Progenitor cell of endocrine pancreas (in vitro differentiated cells): ENCODE data around the gene DOCK2. TPM values are rescaled to one million over a fixed set of nuclear protein-coding genes. Genes with fewer than 3 reads are reported as not detected.
A peak's percentile ranks its signal among the peaks of the same experiment; 100 is the strongest.

Experiments used
- DNase-seq: peaks from one replicate; pipeline ENCODE4 v3.0.0; 2021; ENCODE audit warnings: low spot score; ENCODE audit not compliant: unreplicated experiment
- H3K27ac Mint-ChIP-seq: 2 replicates; pipeline ENCODE4 v1.8.0; 2021; ENCODE audit warnings: mild to moderate bottlenecking, moderate library complexity, mixed read lengths
- H3K27me3 Mint-ChIP-seq: 2 replicates; pipeline ENCODE4 v1.8.0; 2021; ENCODE audit warnings: mixed read lengths
- H3K36me3 Mint-ChIP-seq: 2 replicates; pipeline ENCODE4 v1.8.0; 2022; ENCODE audit warnings: mixed read lengths; ENCODE audit not compliant: insufficient read depth
- H3K4me1 Mint-ChIP-seq: 2 replicates; pipeline ENCODE4 v1.8.0; 2021; ENCODE audit warnings: low read depth, mixed read lengths
- H3K4me3 Mint-ChIP-seq: 2 replicates; pipeline ENCODE4 v1.8.0; 2021; ENCODE audit warnings: low read depth, mild to moderate bottlenecking, moderate library complexity, mixed read lengths
- H3K9me3 Mint-ChIP-seq: 2 replicates; pipeline ENCODE4 v1.8.0; 2021; ENCODE audit warnings: low read depth, mixed read lengths
- total RNA-seq: library from RNA; stranded (reverse); gene quantifications from 2 replicates; pipeline ENCODE4 v1.2.1, GENCODE V29; 2021
- TF ChIP-seq, protein P1 (sequence below): fragments of 200-600 bp; sonication (generic); IDR thresholded peaks from one replicate; pipeline ENCODE4 v1.5.0; 2021; ENCODE audit warnings: antibody characterized with exemption, mild to moderate bottlenecking; ENCODE audit not compliant: unreplicated experiment

DOCK2 gene
- total RNA-seq, 1 donor from 2014 or later = not detected

DNA sequence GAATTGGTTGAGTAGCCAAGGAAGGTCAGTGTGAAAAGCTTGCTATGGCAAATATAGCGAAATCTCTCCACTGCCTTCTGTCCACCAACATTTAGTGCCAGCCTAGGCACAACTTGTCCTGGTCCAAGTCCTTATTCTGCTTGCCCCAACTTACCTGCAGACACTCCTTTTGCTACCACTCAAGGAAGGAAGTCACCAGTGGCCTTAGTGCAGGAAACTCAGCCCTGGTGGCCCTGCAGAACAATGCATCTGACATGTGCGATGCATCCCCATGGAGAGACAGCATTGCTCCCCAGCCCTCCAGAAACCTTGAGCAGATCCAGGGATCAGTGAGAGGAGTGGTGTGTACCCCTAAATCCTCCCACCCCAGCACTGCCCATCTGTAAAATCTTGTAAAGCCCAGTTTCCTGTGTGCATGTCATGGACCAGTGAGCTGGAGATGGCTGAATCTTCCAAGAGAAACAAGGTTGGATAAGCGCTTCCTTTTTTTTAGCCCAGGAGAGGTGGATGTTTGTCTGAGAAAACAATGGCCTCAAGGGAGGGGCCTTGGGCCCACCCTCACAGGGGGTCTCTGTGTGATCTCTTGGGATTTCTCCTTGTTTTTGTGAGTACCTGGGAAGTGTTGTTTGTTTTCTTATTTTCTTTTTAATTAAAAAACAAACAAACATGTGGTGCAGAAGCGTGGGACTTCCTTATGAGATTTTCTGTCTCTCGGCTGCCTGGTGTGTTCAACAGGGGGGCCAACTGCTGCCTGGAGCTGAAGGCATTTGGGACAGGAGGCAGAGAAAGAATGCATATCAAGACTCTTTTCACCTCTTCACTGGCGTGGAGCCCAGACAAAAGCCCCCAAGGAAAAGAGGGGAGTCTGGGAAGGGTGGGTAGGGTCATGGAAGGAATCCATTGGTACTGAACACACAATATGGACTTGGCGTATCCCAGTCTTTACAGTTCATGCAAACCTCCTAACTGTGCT is 472.3 kb downstream of the DOCK2 start:
- peaks cover 14% of the 10 kb centered on the region for H3K27me3 Mint-ChIP-seq
- DNase-seq = no peak
- H3K9me3 Mint-ChIP-seq = no peaks in the 10 kb centered on the region
- no peak overlapping the region for H3K4me3 Mint-ChIP-seq
- H3K36me3 Mint-ChIP-seq = no peaks in the 10 kb centered on the region
- TF ChIP-seq, protein P1, sequence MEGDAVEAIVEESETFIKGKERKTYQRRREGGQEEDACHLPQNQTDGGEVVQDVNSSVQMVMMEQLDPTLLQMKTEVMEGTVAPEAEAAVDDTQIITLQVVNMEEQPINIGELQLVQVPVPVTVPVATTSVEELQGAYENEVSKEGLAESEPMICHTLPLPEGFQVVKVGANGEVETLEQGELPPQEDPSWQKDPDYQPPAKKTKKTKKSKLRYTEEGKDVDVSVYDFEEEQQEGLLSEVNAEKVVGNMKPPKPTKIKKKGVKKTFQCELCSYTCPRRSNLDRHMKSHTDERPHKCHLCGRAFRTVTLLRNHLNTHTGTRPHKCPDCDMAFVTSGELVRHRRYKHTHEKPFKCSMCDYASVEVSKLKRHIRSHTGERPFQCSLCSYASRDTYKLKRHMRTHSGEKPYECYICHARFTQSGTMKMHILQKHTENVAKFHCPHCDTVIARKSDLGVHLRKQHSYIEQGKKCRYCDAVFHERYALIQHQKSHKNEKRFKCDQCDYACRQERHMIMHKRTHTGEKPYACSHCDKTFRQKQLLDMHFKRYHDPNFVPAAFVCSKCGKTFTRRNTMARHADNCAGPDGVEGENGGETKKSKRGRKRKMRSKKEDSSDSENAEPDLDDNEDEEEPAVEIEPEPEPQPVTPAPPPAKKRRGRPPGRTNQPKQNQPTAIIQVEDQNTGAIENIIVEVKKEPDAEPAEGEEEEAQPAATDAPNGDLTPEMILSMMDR = no peak
- H3K4me1 Mint-ChIP-seq = no peaks in the 10 kb centered on the region
- H3K27ac Mint-ChIP-seq = no peak overlapping the region

DNA sequence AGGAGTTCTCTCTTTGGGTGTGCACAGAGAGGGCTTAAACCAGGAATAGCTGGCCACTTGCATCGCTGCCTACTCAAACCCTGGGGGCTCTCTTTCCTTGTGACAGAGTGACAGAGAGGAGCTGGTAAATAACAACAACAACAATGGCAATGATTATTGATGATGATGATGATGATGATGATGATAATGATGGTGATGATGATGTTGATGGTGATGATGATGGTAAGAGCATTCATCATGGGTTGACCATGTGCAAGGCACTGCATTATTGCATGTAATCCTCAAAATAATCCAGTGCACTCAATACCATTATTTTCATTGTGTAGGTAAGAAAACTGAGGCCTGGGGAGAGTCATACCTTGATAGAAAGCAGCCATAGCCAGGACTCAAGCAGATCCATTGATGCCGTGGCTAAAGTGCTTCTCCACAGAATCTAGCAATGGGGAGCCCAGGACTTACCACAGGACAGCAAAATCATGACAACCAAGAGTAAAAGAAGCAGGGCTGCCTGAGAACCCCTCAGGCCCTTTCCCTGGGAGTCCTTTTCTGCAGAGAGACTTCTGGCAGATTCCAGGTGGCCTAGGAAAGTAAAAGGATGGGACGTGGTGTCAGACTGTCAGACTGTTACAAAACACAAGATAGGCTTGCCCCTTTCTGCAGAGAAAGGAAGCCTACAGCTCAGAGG is 473.5 kb downstream of the DOCK2 start:
- Mint-ChIP-seq H3K9me3 (peaks cover 6% of the 10 kb centered on the region), H3K4me1 (no peaks in the 10 kb centered on the region), H3K27me3 (peaks cover 7% of the 10 kb centered on the region), H3K36me3 (no peaks in the 10 kb centered on the region), H3K4me3 (no peak overlapping the region), H3K27ac (peak overlapping the region; percentile 71)
- TF ChIP-seq, protein P1 = no peak
- no peak for DNase-seq

DNA sequence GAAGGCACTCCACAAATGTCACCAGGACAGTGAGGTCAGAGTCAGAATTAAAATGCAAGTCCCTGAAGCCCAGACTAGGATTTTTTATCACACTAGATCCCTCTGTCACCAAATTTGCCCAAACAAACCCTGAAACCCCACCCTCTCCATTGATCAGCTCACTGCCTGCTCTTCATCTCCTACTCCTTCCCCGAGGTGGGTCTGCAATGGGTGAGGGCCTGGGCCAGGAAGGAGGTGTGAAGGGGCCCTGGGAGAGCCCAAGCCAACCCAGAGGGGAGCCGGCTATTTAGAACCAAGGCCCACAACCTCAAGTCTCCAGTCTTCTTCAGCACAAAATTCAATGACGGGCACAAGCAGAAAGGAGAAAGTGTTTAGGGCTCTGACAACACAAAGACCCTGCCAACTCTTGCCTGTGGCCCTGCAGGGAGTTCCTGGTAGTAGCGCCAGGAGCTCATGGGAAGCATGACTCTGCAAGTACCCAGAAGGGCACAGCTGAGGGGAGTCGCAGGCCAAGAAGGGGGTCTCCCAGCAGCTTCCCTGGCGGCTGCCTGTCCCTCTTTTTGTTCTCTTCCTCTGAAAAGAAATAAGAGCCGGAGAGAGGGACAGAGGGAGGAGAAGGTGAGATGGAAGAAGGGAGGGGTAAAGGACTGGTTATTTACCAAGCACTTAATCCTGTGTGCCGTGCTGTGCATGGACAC is 474.2 kb downstream of the DOCK2 start:
- TF ChIP-seq, protein P1 = no peak
- peaks cover 6% of the 10 kb centered on the region for H3K27me3 Mint-ChIP-seq
- no peak overlapping the region for H3K4me3 Mint-ChIP-seq
- no peaks in the 10 kb centered on the region for H3K36me3 Mint-ChIP-seq
- H3K4me1 Mint-ChIP-seq = no peaks in the 10 kb centered on the region
- H3K9me3 Mint-ChIP-seq = peaks cover 6% of the 10 kb centered on the region
- no peak for DNase-seq
- peak overlapping the region; percentile 71 for H3K27ac Mint-ChIP-seq

DNA sequence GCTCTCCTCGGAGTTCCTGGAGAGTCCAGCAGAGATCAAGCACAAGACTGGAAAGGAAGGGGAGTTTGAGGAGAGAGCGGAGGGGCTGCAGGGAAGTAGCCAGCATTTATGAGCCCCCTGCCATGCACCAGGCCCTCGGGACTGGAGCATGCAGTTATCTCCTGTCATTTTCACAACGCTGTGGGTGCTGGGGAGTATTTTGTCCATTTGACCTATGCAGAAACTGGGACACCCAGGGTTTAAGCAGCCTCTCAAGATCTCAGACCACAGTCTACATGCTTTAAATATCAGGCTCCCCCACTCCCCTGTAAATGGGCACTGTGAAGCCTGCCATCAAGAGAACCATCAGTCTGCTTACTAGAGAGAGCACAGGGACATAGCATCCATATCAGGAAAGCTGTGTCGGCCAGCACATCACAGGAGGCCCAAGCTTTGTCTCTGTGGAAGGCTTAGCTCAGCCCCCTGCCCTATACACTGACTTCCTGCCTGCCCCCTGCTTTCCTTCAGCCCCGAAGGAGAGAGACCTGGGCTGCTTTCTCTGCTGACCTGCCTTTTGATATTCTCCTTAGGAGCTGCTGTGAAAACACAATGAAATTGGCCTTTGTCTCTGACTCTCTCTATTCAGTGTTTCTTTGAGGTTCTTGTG is 475.9 kb downstream of the DOCK2 start:
- Mint-ChIP-seq H3K9me3 (peaks cover 6% of the 10 kb centered on the region), H3K4me1 (no peaks in the 10 kb centered on the region), H3K4me3 (no peak overlapping the region), H3K36me3 (no peaks in the 10 kb centered on the region), H3K27me3 (no peaks in the 10 kb centered on the region), H3K27ac (no peak overlapping the region)
- TF ChIP-seq, protein P1 = no peak
- no peak for DNase-seq
